HG03060 (cell line): Measurements from ENCODE around the gene RNF141.

Experiments used
- ATAC-seq: cut with Tn5 transposase; IDR thresholded peaks from one replicate; pipeline ENCODE4 v1.9.1; 2021; ENCODE audit warnings: low read depth, moderate number of reproducible peaks; ENCODE audit not compliant: unreplicated experiment

Gene RNF141

DNA sequence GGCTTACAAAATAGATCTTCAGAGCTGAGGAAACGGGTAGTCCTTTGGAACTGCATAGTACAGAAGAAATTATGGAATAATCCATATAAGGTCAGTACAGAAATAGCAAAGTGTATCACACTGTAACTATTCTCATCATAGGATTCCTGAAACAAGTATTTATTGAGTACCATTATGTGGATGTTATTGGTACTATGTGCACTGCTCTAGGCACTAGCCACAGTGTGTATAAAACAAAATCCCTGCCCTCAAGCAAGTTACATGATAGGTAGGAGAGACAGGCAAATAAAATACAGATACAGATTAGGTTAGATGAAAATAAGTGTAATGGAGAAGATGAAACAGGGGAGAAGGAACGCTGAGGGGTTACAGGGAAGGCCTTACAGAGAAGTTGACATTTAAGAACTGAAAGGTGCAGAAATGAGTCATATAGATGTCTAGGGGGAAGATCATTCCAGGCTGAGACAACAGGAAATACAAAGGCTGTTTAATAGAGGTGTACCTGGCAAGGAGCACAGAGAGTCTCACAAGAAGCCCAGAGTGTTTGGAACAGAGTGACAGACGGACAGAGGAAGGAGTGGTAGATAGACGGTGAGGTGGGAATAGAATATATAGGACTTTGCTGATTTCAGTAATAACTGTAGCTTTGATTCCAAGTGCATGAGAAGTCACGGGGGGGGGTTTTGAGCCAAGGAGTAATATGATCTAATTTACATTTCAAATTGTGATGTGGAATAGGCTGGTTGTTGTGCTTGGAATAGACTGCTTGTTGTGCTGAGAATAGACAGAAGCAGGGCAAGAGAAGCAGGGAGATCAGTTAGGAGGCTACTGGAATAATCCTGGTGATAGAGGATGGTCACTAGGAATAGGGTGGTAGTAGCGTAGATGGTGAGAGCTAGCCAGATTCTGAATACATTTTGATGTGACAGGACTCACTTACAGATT, 13.7 kb downstream of the RNF141 start:
- ATAC-seq, result no peak

DNA sequence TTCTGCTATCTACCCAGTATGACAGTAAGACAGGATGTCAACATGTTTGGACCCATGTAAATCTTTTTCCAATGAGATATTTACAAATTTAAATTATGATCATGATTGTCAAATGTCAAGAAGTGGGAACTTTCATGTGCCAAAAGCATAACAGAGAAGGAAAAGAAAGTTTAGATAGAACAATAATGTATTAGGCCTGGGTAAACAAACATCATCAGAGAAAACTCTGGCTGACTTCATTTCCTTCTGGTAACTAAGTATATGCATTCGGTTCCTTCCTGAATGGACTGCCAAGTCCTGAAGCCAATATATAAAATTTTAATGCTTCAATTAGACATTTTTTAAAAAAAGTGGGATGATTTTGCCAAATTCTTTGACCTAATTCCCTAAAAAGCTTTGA, 16.5 kb downstream of the RNF141 start:
- ATAC-seq, result no peak

DNA sequence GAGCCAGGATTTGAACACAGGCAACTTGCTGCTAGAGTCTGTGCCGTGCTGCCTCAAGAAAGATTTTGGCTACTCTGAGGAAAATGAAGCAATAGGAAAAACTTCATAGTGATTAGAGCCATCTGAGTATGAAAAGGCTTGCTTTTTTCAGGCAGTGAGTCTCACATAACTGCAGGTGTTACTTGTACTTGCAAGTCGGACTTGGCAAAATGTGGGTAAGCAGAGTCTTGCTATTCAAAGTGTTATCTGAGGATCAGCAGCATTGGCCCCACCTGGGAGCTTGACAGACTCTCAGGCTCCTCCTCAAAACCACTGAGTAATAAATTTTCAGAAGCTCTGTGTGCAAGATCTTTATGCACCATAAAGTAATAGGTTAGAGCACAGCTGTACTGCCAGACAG, 18.1 kb downstream of the RNF141 start:
- ATAC-seq, result no peak

DNA sequence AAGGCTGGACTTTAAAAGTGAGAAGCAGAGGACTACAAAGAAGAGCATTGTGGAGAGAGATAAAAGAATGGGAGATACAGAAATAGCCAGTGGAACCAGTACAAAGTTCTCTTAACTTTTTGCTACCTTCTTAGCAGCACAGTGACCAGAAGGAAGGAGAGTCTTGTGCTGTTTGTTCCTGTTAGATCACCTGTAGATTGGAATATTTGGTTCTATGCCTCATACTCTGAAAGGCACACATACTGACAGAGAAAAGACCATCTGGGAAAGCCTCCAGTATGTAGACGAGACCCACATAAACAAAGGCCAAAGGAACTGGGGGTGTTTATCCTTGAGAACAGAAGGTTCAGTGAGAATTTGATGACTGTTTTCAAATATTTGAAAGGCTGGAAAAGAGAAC, 18.7 kb downstream of the RNF141 start:
- ATAC-seq, result no peak

- ATAC-seq, result no peak
Measured at GRCh38 chr11:10520562-10520961, 20.4 kb downstream of the RNF141 start.

DNA sequence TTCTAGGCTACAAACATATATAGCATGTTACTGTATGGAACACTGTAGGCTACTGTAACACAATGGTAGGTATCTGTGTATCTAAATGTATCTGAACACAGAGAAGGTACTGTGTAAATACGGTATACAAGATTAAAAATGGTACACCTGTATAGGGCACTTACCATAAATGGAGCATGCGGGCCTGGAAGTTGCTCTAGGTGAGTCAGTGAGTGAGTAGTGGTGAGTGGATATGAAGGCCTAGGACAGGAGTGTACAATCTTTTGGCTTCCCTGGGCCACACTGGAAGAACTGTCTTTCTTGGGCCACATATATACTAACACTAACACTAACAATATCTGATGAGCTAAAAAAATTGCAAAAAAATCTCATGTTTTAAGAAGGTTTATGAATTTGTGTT, 21.4 kb downstream of the RNF141 start:
- ATAC-seq, result no peak

GRCh38 chr11:10518891-10519290, 22.1 kb downstream of the RNF141 start:
- ATAC-seq, result no peak

DNA sequence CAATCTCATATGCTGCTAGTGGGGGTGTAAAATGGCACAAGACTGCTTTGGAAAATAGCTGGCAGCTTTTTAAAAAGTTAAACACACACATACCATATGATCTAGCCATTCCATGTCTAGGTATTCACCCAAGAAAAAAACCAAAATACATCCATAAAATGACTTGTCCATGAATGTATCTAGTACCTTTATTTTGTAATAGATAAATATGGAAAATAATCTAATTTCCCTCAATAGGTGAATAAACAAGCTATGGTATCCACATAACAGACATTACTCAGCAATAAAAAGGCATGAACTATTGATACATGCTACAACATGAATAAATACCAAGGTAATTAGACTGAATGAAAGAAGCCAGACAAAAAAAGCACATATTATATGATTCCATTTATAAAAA, 22.9 kb downstream of the RNF141 start:
- no peak for ATAC-seq

DNA sequence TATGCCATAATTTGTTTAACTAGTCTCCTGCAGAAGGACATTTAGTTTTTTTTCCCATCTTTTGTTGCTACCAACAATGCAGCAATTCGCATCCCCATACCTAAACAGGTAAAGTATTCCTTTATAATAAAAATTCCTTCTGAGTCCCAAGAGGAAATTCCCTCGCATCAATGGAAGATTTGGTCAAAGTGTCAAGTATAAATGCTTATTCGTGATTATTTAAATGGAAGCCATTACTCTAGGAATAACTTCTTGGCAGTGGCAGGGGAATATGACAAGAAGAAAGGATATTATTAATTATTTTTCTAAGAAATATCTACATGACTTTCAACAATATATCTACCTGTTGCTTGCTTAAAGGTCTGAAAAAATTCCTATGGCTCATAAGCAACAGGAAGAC, 25.6 kb downstream of the RNF141 start:
- no peak for ATAC-seq

DNA sequence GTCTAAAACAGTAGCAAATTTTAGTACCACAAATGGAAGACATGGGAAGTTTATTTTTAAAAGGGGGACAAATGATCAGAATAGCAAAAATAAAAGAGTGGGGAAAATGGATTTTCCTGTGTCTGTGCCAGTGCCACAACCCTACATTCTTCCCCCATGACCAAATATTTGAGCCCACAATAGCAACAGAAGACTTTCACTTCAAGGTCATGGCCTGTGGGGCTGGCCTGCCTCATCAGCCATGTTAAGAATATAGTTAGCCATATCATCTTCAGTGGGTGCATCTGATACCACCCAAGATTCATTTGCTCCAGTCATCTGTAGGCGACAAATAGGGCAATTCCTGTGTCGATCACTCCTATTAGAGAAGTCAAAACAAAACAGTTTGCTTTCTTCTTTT, 26.3 kb downstream of the RNF141 start:
- ATAC-seq, result no peak

- no peak for ATAC-seq
Measured at GRCh38 chr11:10514202-10514601, 26.8 kb downstream of the RNF141 start.

DNA sequence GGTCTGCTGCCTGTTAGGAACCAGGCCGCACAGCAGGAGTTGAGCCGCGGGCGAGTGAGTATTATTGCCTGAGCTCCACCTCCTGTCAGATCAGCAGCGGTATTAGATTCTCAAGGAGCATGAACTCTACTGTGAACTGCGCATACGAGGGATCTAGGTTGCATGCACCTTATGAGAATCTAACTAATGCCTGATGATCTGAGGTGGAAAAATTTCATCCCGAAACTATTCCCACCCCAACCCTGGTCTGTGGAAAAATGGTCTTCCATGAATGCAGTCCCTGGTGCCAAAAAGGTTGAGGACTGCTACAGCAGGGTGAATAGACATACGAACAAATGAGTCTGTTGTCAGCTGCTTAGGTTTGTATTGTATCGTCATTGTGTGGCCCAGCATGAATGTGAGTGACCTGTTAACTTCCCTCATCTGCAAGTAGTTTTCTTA, 29.8 kb downstream of the RNF141 start:
- no peak for ATAC-seq

DNA sequence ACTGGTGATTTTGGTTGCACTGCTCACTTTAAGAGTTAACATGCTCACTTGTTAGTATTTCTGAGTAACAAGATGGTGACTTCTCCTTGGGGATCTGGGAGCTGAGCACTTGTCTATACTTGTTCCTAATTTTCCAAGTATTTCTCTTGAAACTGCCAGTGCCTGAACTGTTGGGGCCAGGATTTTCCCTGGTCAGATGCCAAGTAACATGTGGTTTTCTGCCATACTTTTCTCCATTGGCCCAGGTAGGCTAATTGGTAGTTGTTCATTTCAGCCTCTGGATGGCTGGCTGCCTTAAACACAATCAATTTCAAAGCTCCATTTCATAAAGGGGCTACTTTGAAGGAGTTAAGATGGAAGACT, 35.0 kb downstream of the RNF141 start:
- no peak for ATAC-seq

- ATAC-seq, result no peak
Measured at GRCh38 chr11:10505278-10506007, 35.5 kb downstream of the RNF141 start.

- ATAC-seq, result no peak
Measured at GRCh38 chr11:10504490-10504889, 36.5 kb downstream of the RNF141 start.

GRCh38 chr11:10503777-10504480, 37.1 kb downstream of the RNF141 start:
- no peak for ATAC-seq

GRCh38 chr11:10503221-10503620, 37.8 kb downstream of the RNF141 start:
- ATAC-seq, result no peak

DNA sequence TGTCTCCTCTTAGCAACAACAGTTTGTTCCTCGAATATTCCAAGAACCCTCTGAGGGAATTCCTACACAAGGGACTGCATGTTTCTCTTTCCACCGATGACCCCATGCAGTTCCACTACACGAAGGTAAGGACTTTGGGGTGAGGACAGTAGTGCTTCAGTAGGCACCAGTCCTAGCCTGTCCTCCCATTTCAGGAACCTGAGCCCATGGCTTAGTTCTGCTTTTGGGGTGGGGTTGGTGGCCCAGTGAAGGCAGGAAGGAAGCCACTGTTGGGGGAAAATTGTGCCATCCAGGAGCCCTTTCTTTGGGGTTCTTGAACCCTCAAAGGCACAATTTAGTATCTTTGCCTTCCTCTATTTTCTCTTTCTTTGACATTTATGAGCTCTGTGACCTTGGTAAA, 38.2 kb downstream of the RNF141 start:
- no peak for ATAC-seq

- ATAC-seq, result no peak
Measured at GRCh38 chr11:10502065-10502680, 38.8 kb downstream of the RNF141 start.

DNA sequence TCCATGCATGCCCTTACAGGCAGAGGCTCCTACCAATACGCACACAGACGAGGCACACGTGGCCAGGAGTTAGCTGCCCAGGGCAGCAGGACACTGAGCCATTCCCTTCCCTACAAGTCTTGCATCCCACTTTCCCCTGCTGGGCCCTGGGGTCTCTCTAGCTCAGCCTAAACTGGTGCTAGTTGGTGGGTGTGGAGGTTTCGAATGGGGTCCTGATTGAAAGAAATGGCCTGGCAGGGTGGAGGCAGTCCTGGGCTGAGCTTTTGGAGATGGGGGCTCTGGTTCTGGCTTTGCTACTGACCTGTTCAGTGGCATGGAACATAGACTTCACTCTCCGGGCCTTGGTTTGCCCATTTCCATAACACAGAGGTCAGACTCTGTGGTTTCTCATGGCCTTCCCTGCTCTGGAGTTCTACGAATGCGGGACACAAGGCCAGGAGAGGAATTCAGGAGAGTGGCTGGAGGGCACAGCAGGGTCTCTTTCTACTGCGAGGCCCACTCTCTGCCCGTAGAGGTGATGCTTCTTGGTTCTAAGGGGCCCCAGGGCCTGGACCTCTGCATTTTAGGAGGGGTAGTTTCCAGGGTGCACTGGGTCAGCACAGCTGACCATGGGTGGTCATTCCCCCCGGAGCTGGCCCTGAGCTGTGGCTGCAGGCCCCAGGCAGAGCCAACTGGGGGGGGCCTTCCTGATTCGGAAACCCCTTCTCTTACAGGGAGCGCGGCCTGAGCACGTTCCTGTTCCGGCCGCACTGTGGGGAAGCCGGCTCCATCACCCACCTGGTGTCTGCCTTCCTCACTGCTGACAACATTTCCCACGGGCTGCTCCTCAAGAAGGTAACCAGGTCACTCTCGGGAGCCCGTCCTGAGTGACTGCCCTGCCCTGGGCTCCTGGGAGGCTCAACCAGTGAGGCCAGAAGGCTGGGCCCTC, 40.0 kb downstream of the RNF141 start:
- no peak for ATAC-seq
